Mesodermal cell (in vitro differentiated cells): Measurements from ENCODE around the gene RDH16.
"Not testable (repeated sequence)": the region's sequence is repeated elsewhere in the genome, so short reads cannot be mapped to it uniquely, and the experiment has no call there.

ENCODE experiments used
- H3K27ac ChIP-seq: 2 replicates; pipeline ENCODE4 v1.7.0; 2013; ENCODE audit warnings: mild to moderate bottlenecking, low read depth, low read length, moderate library complexity; ENCODE audit not compliant: severe bottlenecking
- H3K36me3 ChIP-seq: 2 replicates; pipeline ENCODE4 v1.7.1; 2013; ENCODE audit warnings: mild to moderate bottlenecking, low read length, moderate library complexity; ENCODE audit not compliant: control insufficient read depth, insufficient read depth
- H3K4me1 ChIP-seq: one replicate; pipeline ENCODE4 v1.7.1; 2013; ENCODE audit warnings: mild to moderate bottlenecking, low read length; ENCODE audit not compliant: insufficient read depth, control insufficient read depth, poor library complexity, severe bottlenecking
- H3K4me3 ChIP-seq: 2 replicates; pipeline ENCODE4 v1.7.0; 2013; ENCODE audit warnings: low read length, control low read depth, mild to moderate bottlenecking; ENCODE audit not compliant: insufficient read depth, poor library complexity, severe bottlenecking; ENCODE audit errors: extremely low read depth
- H3K9me3 ChIP-seq: 2 replicates; pipeline ENCODE4 v1.7.1; 2013; ENCODE audit warnings: mild to moderate bottlenecking, low read length, moderate library complexity; ENCODE audit not compliant: control insufficient read depth
- WGBS, 2 experiments: methylation state at CpG; one replicate each; pipeline ENCODE4 v1.1.5; 2013; ENCODE audit warnings: missing lambda C conversion rate in 2 of 2; ENCODE audit not compliant: insufficient coverage in 2 of 2; 5-methylcytosine and 5-hydroxymethylcytosine counted together

The RDH16 gene

DNA sequence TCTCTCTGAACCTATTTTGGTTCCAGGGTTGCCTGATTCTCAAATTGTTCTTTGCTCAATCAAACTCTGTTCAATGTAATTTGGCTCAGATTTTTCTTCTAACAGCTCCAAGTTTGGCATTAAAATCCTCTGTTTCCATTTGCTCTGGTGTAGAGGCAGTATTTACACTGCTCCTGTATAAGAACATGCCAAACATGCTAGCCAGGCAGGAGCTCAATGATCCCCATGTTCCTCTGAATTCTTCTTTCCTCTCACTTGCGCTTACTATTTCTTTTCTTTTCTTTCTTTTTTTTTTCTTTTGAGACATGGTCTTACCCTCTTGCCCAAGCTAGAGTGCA lies 40.4 kb downstream of the RDH16 start:
- H3K4me3 ChIP-seq = no peak overlapping the region

DNA sequence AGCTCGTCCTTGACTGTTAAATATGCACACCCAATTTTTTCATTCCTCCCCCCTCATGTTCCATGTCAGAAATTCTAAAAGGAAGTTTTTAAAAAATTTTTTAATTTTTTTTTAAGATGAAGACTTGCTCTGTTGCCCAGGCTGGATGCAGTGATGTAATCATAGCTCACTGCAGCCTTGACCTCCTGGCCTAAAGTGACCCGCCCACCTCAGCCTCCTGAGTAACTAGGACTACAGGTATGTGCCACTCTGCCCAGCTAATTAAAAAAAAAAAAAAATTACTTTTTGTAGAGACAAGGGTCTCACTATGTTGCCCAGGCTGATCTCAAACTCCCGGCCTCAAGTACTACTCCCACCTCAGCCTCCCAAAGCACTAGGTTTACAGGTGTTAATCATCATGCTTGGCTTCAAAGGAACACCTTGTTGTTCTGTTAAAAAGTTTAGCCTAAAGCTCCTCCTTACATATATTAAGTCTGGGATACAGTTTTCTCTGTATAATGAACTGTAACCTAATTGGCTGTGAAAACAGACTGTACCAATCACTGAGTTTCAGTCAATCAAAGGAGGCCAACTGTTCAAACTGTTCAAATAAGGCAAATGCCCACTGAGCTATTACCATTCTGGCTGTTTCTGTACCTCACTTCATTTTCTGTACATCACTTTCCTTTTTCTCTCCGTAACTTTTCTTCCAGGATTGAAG lies 41.0 kb downstream of the RDH16 start:
- Histone ChIP-seq H3K4me3 (no peak overlapping the region), H3K36me3 (no peaks in the 10 kb centered on the region), H3K4me1 (no peaks in the 10 kb centered on the region), H3K9me3 (no peaks in the 10 kb centered on the region), H3K27ac (no peak overlapping the region)
- 90 to 94% methylated on average over 1 to 2 of the region's 4 CpGs for WGBS, 2 experiments

More for the DNA sequence above, 40.4 kb downstream of the RDH16 start:
- Histone ChIP-seq H3K9me3 (no peaks in the 10 kb centered on the region), H3K27ac (no peak overlapping the region), H3K36me3 (no peaks in the 10 kb centered on the region), H3K4me1 (no peaks in the 10 kb centered on the region)
- 88 to 100% methylated on average over 1 of the region's 1 CpG for WGBS, 2 experiments

DNA sequence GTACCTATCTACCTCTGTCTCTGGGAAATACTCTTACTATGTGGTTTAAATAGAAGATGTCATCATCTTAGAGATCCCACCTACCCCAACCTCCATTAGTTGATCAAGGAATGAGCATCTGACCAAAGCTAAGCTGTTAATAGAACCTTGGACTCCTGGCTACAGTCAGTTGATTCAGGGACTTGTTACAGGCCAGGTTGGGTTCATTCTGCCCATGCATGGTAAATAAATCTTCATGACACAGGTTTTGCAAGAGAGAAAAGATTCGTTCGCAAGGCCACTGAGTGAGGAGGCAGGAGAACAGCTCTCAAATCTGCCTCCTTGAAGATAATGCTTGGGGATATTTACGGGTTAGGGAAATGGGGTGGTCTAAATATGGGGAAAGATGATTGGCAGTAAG lies 42.7 kb downstream of the RDH16 start:
- Histone ChIP-seq H3K9me3 (peaks cover 8% of the 10 kb centered on the region), H3K4me1 (no peaks in the 10 kb centered on the region), H3K27ac (no peak overlapping the region), H3K4me3 (no peak overlapping the region), H3K36me3 (no peaks in the 10 kb centered on the region)
- WGBS, 2 experiments = 93% methylated on average over 2 to 3 of the region's 3 CpGs

DNA sequence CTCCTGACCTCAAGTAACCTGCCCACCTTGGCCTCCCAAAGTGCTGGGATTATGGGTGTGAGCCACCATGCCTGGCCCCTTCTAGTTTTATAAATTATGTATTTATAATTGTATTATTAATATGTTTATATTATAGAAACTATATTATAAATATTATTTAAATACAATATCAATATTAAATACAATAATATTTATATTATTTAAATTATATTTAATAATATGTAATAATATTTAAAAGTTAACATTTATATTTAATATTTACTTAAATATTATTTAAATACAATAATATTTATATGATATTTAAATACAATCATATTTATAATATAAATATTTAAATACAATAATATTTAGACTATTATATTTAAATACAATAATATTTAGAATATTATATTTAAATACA lies 43.2 kb downstream of the RDH16 start:
- H3K4me1 ChIP-seq = no peaks in the 10 kb centered on the region
- H3K36me3 ChIP-seq = no peaks in the 10 kb centered on the region
- H3K27ac ChIP-seq = no peak overlapping the region
- H3K4me3 ChIP-seq = no peak overlapping the region
- H3K9me3 ChIP-seq = peaks cover 13% of the 10 kb centered on the region

DNA sequence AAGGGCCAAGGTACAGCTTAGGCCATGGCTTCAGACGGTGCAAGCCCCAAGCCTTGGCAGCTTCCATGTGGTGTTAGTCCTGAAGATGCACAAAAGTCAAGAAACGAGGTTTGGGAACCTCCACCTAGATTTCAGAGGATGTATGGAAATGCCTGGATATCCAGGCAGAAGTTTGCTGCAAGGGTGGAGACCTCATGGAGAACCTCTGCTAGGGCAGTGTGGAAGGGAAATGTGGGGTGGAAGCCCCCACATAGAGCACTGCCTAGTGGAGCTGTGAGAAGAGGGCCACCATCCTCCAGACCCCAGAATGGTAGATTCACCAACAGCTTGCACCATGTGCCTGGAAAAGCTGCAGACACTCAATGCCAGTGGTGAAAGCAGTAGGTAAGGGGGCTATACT lies 48.0 kb downstream of the RDH16 start:
- not testable (repeated sequence) for H3K36me3 ChIP-seq, H3K27ac ChIP-seq, H3K4me1 ChIP-seq, H3K4me3 ChIP-seq
- 52 to 57% methylated on average over 1 to 2 of the region's 2 CpGs for WGBS, 2 experiments
- peaks cover 17% of the 10 kb centered on the region for H3K9me3 ChIP-seq

DNA sequence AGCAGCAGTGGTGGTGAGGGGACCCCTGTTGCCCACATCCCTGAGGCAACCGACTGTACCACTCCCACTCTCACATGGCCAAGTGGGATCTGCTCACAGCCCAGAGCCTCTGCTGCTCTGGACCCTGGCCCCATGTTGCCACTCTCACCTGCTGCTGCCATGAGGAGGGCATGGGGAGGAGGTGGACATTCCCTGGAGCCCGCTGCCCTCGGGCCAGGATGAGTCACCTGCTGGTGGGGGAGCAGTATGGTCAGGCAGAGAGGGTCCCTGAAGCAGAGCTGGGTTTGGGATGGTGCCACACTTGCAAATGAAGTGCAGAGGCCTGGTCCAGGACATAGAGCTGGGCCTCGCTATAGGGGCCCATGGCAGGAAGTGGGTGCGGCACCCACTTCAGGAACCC lies 49.3 kb downstream of the RDH16 start:
- 87 to 88% methylated on average over 4 to 5 of the region's 5 CpGs for WGBS, 2 experiments
- no peaks in the 10 kb centered on the region for H3K4me1 ChIP-seq
- no peak overlapping the region for H3K27ac ChIP-seq
- no peak overlapping the region for H3K4me3 ChIP-seq
- H3K9me3 ChIP-seq = peaks cover 20% of the 10 kb centered on the region
- H3K36me3 ChIP-seq = no peaks in the 10 kb centered on the region

DNA sequence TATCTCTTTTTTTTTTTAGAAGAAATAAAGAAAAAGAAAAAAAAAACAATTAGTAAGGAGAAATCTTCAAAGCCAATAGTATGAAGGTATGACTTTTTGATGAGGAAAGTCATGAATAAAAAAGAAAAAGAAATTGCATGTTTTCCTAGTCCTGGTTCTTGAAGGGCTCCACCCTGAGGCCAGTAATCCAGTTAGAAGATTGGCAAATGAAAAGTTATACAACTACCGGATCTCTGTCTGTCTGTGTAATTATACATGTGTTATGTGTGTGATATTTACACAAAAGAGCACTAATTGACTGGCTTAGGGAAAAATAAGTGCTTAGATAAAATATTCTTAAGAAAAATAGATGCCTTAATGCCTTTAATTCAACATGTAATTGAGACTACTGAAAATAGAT lies 51.6 kb downstream of the RDH16 start:
- Histone ChIP-seq H3K4me3 (no peak overlapping the region), H3K36me3 (no peaks in the 10 kb centered on the region), H3K27ac (no peak overlapping the region), H3K9me3 (peaks cover 23% of the 10 kb centered on the region), H3K4me1 (no peaks in the 10 kb centered on the region)
- no CpG with 5 or more reads among the region's 1 CpG for WGBS, 2 experiments

DNA sequence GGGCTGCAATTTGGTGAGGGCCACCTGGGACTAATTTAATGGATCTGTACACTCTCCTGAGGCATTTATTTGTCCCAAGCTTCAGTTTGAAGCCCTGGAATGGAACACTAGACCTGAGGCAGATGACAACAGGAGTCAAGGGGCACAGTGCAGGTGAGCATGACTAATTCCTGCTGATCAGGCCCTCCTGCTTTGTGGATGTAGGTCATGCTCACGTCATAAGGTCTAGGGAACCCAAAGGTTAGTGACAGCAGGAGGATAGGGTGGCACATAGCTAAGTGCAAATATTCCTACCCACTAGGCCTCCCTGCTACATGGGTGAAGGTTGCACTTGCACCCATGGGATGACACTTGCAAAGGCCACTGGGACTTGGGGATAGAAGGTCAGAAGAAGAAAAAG lies 54.0 kb downstream of the RDH16 start:
- Histone ChIP-seq H3K4me3 (no peak overlapping the region), H3K36me3 (no peaks in the 10 kb centered on the region), H3K9me3 (peaks cover 8% of the 10 kb centered on the region), H3K4me1 (no peaks in the 10 kb centered on the region), H3K27ac (no peak overlapping the region)
- 20 to 80% methylated on average over 1 of the region's 1 CpG for WGBS, 2 experiments
